Left forelimb (tissue), 1 donor: ENCODE data around the gene CRABP1.

Source experiments
- DNase-seq: peaks from one replicate; pipeline ENCODE4 v3.0.0-alpha.2; 2018; ENCODE audit warnings: low spot score

Gene CRABP1

GRCh38 chr15:78347586-78348543 is 7.7 kb downstream of the CRABP1 start:
- no peak for DNase-seq

GRCh38 chr15:78350058-78350457 is 9.9 kb downstream of the CRABP1 start:
- no peak for DNase-seq

- DNase-seq, result no peak
Observed at GRCh38 chr15:78351539-78351938, 11.4 kb downstream of the CRABP1 start.

- DNase-seq, result no peak
Observed at GRCh38 chr15:78353093-78353492, 12.9 kb downstream of the CRABP1 start.

GRCh38 chr15:78355177-78355576 is 15.0 kb downstream of the CRABP1 start:
- no peak for DNase-seq

GRCh38 chr15:78358102-78358870 is 18.1 kb downstream of the CRABP1 start:
- DNase-seq, result peak; percentile 63

- no peak for DNase-seq
Observed at GRCh38 chr15:78359041-78359808, 19.1 kb downstream of the CRABP1 start.

GRCh38 chr15:78360367-78360801 is 20.2 kb downstream of the CRABP1 start:
- DNase-seq, result no peak

GRCh38 chr15:78360958-78361718 is 21.0 kb downstream of the CRABP1 start:
- no peak for DNase-seq

GRCh38 chr15:78361771-78362506 is 21.8 kb downstream of the CRABP1 start:
- no peak for DNase-seq

GRCh38 chr15:78362716-78363380 is 22.7 kb downstream of the CRABP1 start:
- DNase-seq, result no peak

- no peak for DNase-seq
Observed at GRCh38 chr15:78363381-78363734, 23.2 kb downstream of the CRABP1 start.

GRCh38 chr15:78364233-78364632 is 24.1 kb downstream of the CRABP1 start:
- no peak for DNase-seq

- no peak for DNase-seq
Observed at GRCh38 chr15:78365917-78366316, 25.8 kb downstream of the CRABP1 start.

GRCh38 chr15:78366342-78366741 is 26.2 kb downstream of the CRABP1 start:
- no peak for DNase-seq

- no peak for DNase-seq
Observed at GRCh38 chr15:78368651-78369050, 28.5 kb downstream of the CRABP1 start.

GRCh38 chr15:78369161-78369560 is 29.0 kb downstream of the CRABP1 start:
- no peak for DNase-seq

- no peak for DNase-seq
Observed at GRCh38 chr15:78370013-78370412, 29.9 kb downstream of the CRABP1 start.

- no peak for DNase-seq
Observed at GRCh38 chr15:78372880-78373279, 32.7 kb downstream of the CRABP1 start.
